Fibroblast of lung (primary cell): ENCODE data around the gene KATNAL1.

Source experiments
- EZH2 ChIP-seq: IDR thresholded peaks from 2 replicates; pipeline ENCODE4 v1.5.1; 2012; ENCODE audit warnings: low read length, control low read depth, mild to moderate bottlenecking; ENCODE audit errors: missing control alignments
- TF ChIP-seq, protein P1 (sequence below), 2 donors: IDR thresholded peaks in 1 of 2; conservative IDR thresholded peaks in 1 of 2; 1 replicate in 1 of 2; 2 replicates in 1 of 2; pipeline ENCODE4 v1.5.1; 2011 to 2012; ENCODE audit warnings: low read length in 2 of 2, control low read depth in 1 of 2, inconsistent platforms in 1 of 2, low read depth in 1 of 2, mild to moderate bottlenecking in 1 of 2

DNA sequence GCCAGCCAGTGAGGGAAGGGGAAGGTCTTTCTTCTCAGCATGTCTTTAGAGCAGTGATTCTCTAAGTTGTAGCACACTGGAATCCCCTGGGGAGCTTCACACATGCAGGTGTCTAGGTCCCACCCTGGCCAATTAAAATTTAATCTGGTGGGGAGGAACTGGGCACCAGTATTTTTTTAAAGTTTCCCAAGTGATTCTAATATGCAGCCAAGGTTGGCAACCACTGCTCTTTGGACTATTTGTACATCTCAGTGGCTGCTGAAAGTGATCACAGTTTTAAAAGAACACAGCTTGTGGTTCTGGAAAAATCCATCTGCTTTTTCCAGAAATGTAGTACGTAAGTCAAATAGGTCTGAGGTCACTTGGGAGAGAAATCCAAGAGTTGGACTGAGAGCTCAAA is 10.7 kb upstream of the KATNAL1 start:
- TF ChIP-seq, protein P1, sequence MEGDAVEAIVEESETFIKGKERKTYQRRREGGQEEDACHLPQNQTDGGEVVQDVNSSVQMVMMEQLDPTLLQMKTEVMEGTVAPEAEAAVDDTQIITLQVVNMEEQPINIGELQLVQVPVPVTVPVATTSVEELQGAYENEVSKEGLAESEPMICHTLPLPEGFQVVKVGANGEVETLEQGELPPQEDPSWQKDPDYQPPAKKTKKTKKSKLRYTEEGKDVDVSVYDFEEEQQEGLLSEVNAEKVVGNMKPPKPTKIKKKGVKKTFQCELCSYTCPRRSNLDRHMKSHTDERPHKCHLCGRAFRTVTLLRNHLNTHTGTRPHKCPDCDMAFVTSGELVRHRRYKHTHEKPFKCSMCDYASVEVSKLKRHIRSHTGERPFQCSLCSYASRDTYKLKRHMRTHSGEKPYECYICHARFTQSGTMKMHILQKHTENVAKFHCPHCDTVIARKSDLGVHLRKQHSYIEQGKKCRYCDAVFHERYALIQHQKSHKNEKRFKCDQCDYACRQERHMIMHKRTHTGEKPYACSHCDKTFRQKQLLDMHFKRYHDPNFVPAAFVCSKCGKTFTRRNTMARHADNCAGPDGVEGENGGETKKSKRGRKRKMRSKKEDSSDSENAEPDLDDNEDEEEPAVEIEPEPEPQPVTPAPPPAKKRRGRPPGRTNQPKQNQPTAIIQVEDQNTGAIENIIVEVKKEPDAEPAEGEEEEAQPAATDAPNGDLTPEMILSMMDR (conservative IDR thresholded peaks at IDR 0.05 in 1 of 2, IDR thresholded peaks at IDR 0.05 in 1 of 2; ENCODE audit: low read depth in 1 of 2, low read length in 2 of 2), result no peak
- no peak for TF ChIP-seq EZH2
